Motor neuron (in vitro differentiated cells): ENCODE results near the gene ANP32B. TPM values are rescaled to one million over a fixed set of nuclear protein-coding genes. Genes with fewer than 3 reads are reported as not detected.
A peak's percentile ranks its signal among the peaks of the same experiment; 100 is the strongest.

ENCODE experiments used
- ATAC-seq, 8 experiments: fragments of 200-7000 bp; cut with Tn5 transposase; replicated peaks in 6 of 8; 2 replicates each; pipeline ENCODE4 v1.8.0; 2021; ENCODE audit warnings: mild to moderate bottlenecking in 8 of 8, moderate library complexity in 8 of 8
- H3K27ac ChIP-seq, 2 donors: fragments of 250-450 bp; sonication (Bioruptor Pico); 2 replicates each; pipeline ENCODE4 v1.9.0; 2021; ENCODE audit warnings: antibody characterized with exemption in 2 of 2, mild to moderate bottlenecking in 2 of 2, moderate library complexity in 1 of 2
- H3K4me1 ChIP-seq, 2 donors: fragments of 250-450 bp; sonication (Bioruptor Pico); replicated peaks in 1 of 2; 2 replicates each; pipeline ENCODE4 v1.6.1; 2021; ENCODE audit warnings: antibody characterized with exemption in 2 of 2, mild to moderate bottlenecking in 2 of 2, moderate library complexity in 1 of 2
- H3K4me3 ChIP-seq, 5 donors: fragments of 250-450 bp; sonication (Bioruptor Pico); 2 replicates each; pipeline ENCODE4 v1.9.0; 2021; ENCODE audit warnings: antibody characterized with exemption in 5 of 5, mild to moderate bottlenecking in 5 of 5, moderate library complexity in 4 of 5
- WGBS, 10 experiments: fragments of 450-650 bp; shearing (Covaris generic); methylation state at CpG; one replicate each; pipeline ENCODE4 v1.0.0; 2022; 5-methylcytosine and 5-hydroxymethylcytosine counted together
- in situ Hi-C, 9 experiments: fragments of 400-800 bp; cut with MboI; loops; one replicate each; pipeline ENCODE4 v1.15.0; 2021; ENCODE audit warnings: low sequenced_read_pairs in 9 of 9, low pct_unique_long_range_greater_than_20kb in 2 of 9; ENCODE audit not compliant: unreplicated experiment in 9 of 9
- total RNA-seq, 8 experiments: library from RNA; unstranded; fragments of 300-600 nt; gene quantifications; 2 replicates each; pipeline versions ENCODE4 v1.2.3 to v1.2.4, GENCODE V29; 2022

ANP32B gene
- total RNA-seq, 8 experiments from 2014 or later, result 21.1 to 322 (median 44.0) TPM

DNA sequence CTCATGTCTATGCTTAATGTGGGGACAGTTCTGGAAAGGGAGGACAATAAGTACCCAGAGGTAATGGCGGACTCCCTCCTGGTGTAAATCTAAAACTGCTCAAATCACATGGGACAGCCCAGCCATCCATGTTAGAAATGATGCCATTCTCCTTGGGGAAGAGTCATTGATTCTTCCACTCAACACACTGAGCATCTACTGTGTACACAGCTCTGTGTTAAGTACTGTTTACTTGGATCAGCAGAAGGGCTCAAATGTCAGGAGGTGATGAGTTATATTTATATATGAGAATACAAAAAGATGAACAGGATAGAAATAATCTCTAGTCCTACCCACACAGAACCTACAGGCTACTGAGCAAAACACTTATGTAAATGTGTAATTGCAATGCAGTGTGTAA lies 41.6 kb downstream of the ANP32B start:
- Histone ChIP-seq H3K4me3 (no peak overlapping the region), H3K4me1 (no peaks in the 10 kb centered on the region), H3K27ac (no peak overlapping the region)
- peak in 1 of 8 experiments; percentile 2 for ATAC-seq
- 80 to 100% (median 100%) methylated on average over 1 of the region's 1 CpG; no CpG with 5 or more reads in 6 of the 10 experiments for WGBS, 10 experiments
- in situ Hi-C loops, result no loop called here

GRCh38 chr9:98031169-98031568 lies 48.0 kb downstream of the ANP32B start:
- no peak overlapping the region for H3K4me3 ChIP-seq
- in situ Hi-C loops, result no loop called here
- no peak overlapping the region for H3K27ac ChIP-seq
- H3K4me1 ChIP-seq, result no peaks in the 10 kb centered on the region
- no peak for ATAC-seq

DNA sequence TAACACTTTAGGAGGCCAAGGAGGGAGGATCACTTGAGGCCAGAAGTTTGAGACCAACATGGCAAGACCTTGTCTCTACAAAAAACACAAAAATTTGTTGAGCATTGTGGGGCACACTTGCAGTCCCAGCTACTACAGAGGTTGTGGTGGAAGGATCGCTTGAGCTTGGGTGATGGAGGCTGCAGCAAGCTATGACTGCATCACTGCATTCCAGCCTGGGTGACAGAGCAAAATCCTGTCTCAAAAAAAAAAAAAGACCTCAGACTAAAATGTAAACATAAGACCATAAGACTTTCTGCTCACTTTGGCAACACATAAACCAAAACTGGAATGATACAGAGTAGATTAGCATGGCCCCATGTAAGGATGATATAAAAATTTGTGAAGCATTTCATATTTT lies 48.8 kb downstream of the ANP32B start:
- in situ Hi-C loops, result no loop called here
- no peak overlapping the region for H3K27ac ChIP-seq
- WGBS, 10 experiments, result 50 to 100% (median 67%) methylated on average over 1 of the region's 1 CpG; no CpG with 5 or more reads in 5 of the 10 experiments
- no peaks in the 10 kb centered on the region for H3K4me1 ChIP-seq
- ATAC-seq, result no peak
- no peak overlapping the region for H3K4me3 ChIP-seq

GRCh38 chr9:98034593-98035546 lies 51.7 kb downstream of the ANP32B start:
- in situ Hi-C loops, result no loop called here
- H3K27ac ChIP-seq, result no peak overlapping the region
- WGBS, 10 experiments, result 0 to 100% (median 60%) methylated on average over 1 to 9 of the region's 20 CpGs
- H3K4me3 ChIP-seq, result no peak overlapping the region
- peaks cover 0 to 3% of the 10 kb centered on the region in 2 donors for H3K4me1 ChIP-seq
- peak; percentile 62 to 91 (median 81) for ATAC-seq

- in situ Hi-C loops, result no loop called here
- peaks cover 0 to 4% of the 10 kb centered on the region in 2 donors for H3K4me1 ChIP-seq
Measured at GRCh38 chr9:98037357-98037756, 54.2 kb downstream of the ANP32B start.

DNA sequence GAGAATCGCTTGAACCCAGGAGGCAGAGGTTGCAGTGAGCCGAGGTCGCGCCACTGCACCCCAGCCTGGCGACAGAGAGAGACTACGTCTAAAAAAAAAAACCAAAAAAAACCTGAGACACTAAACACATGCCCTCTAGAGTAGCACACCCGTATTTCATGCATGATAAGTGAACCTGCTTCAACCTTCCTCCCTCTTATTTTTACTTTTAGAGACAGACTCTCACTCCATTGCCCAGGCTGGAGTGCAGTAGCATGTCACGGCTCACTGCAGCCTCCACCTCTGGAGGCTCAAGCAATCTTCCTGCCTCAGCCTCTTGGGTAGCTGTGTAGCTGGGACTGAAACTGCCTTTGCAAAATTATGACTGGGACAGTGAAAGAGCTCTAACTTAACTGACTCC lies 55.8 kb downstream of the ANP32B start:
- H3K27ac ChIP-seq, result no peak overlapping the region
- no peak overlapping the region for H3K4me3 ChIP-seq
- in situ Hi-C loops, result no loop called here
- peaks cover 0 to 4% of the 10 kb centered on the region in 2 donors for H3K4me1 ChIP-seq
- ATAC-seq, result no peak
- 42 to 93% (median 67%) methylated on average over 2 to 7 of the region's 8 CpGs; no CpG with 5 or more reads in 5 of the 10 experiments for WGBS, 10 experiments

More at GRCh38 chr9:98037357-98037756, 54.2 kb downstream of the ANP32B start:
- ATAC-seq, result peak in 1 of 8 experiments; percentile 12
- H3K27ac ChIP-seq, result no peak overlapping the region
- H3K4me3 ChIP-seq, result no peak overlapping the region

- peak in 3 of 8 experiments; percentile 43 to 74 (median 73) for ATAC-seq
- peaks cover 0 to 4% of the 10 kb centered on the region in 2 donors for H3K4me1 ChIP-seq
- H3K4me3 ChIP-seq, result no peak overlapping the region
- no peak overlapping the region for H3K27ac ChIP-seq
- in situ Hi-C loops, result no loop called here
- 13 to 23% (median 22%) methylated on average over 3 to 5 of the region's 10 CpGs; no CpG with 5 or more reads in 7 of the 10 experiments for WGBS, 10 experiments
Measured at GRCh38 chr9:98039607-98040017, 56.5 kb downstream of the ANP32B start.

DNA sequence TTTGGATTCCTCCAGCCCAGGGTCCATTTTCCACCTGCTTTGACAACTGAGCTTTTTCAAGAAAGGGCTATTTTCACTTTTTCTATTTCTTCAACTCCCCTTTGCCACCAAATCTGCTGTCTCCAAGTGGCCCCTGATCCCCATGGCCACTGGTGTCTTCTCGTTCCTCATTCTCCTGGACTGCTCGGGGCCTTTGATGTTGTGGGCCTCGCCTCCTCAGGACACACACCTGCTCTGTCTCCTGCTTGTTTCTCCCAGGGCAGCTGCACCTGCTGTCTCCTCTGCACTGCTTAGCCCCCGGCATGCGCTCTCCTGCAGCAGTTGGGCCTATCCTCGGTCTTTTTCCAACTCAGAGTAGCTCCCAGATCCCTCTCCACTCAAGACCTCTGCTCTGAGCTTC lies 57.1 kb downstream of the ANP32B start:
- WGBS, 10 experiments, result 60 to 96% (median 91%) methylated on average over 3 to 4 of the region's 6 CpGs; no CpG with 5 or more reads in 6 of the 10 experiments

DNA sequence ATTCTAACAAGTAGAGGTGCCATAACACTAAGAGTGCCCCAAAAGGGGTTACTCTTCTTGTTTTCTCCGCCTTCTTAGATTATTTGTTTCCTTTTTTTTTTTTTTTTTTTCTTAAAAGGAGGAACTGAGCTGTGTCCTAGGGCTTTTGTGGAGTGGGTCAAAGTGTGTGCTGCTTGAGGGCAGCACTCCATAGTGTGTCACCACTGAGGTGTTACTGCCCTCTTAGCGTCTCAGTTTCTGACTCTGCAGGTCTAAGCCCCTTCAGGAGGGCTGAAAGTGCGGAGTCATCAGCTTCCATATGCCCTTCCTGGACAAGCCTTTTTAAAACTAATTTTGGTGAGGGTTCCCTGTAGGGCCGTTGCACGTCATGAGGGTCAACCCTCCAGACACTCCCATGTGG lies 60.8 kb downstream of the ANP32B start:
- WGBS, 10 experiments, result 33 to 100% (median 83%) methylated on average over 1 to 5 of the region's 5 CpGs; no CpG with 5 or more reads in 1 of the 10 experiments
- ATAC-seq, result no peak
- in situ Hi-C loops, result no loop called here

More for the DNA sequence above, 57.1 kb downstream of the ANP32B start:
- no peak overlapping the region for H3K27ac ChIP-seq
- H3K4me3 ChIP-seq, result no peak overlapping the region
- in situ Hi-C loops, result no loop called here
- no peak for ATAC-seq
- H3K4me1 ChIP-seq, result peaks cover 0 to 4% of the 10 kb centered on the region in 2 donors

GRCh38 chr9:98045234-98046179 lies 62.4 kb downstream of the ANP32B start:
- 15 to 94% (median 70%) methylated on average over 2 to 5 of the region's 6 CpGs; no CpG with 5 or more reads in 1 of the 10 experiments for WGBS, 10 experiments
- in situ Hi-C loops, result no loop called here
- Histone ChIP-seq H3K4me1 (no peaks in the 10 kb centered on the region), H3K27ac (no peak overlapping the region), H3K4me3 (no peak overlapping the region)
- peak in 3 of 8 experiments; percentile 24 to 84 (median 78) for ATAC-seq

More for the DNA sequence above, 60.8 kb downstream of the ANP32B start:
- Histone ChIP-seq H3K27ac (no peak overlapping the region), H3K4me1 (peaks cover 0 to 4% of the 10 kb centered on the region in 2 donors), H3K4me3 (no peak overlapping the region)

- WGBS, 10 experiments, result 83 to 100% (median 95%) methylated on average over 1 to 9 of the region's 9 CpGs
- Histone ChIP-seq H3K4me3 (no peak overlapping the region), H3K4me1 (no peaks in the 10 kb centered on the region), H3K27ac (no peak overlapping the region)
- in situ Hi-C loops, result no loop called here
- ATAC-seq, result no peak
Measured at GRCh38 chr9:98046180-98046543, 63.0 kb downstream of the ANP32B start.

DNA sequence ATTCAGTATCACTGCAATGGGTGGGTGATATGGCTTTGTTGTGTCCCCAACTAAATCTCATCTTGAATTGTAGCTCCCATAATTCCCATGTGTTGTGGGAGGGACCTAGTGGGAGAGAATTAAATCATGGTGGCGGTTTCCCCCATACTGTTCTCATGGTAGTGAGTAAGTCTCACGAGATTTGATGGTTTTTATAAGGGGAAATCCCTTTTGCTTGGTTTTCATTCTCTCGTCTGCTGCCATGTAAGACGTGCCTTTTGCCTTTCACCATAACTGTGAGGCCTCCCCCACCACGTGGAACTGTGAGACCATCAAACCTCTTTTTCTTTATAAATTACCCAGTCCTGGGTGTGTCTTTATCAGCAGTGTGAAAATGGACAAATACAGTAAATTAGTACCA lies 63.9 kb downstream of the ANP32B start:
- 51 to 100% (median 87%) methylated on average over 1 to 4 of the region's 5 CpGs; no CpG with 5 or more reads in 3 of the 10 experiments for WGBS, 10 experiments
- in situ Hi-C loops, result no loop called here

More for the DNA sequence above, 63.9 kb downstream of the ANP32B start:
- no peak overlapping the region for H3K27ac ChIP-seq
- no peaks in the 10 kb centered on the region for H3K4me1 ChIP-seq
- no peak for ATAC-seq
- H3K4me3 ChIP-seq, result no peak overlapping the region
